Small intestine (tissue), 7 donors: Measurements from ENCODE around the gene HDAC4. TPM values are rescaled to one million over a fixed set of nuclear protein-coding genes. Genes with fewer than 3 reads are reported as not detected.

Experiments
- DNase-seq, 2 donors: peaks; one replicate each; pipeline versions ENCODE4 v3.0.0 to v3.0.0-alpha.2; 2013
- FAIRE-seq: peaks from 2 replicates; lab custom pipeline; 2012; peaks lifted over from hg19 to GRCh38; lab: Jason Lieb, UNC
- H3K27ac ChIP-seq, 3 donors: one replicate each; pipeline ENCODE4 v1.5.1; 2013; ENCODE audit warnings: low read length in 2 of 3, mild to moderate bottlenecking in 2 of 3, control low read depth in 1 of 3, inconsistent platforms in 1 of 3, low read depth in 1 of 3, moderate library complexity in 1 of 3
- H3K27me3 ChIP-seq, 3 donors: one replicate each; pipeline ENCODE4 v1.6.1; 2013; ENCODE audit warnings: low read length in 3 of 3, inconsistent platforms in 1 of 3; ENCODE audit not compliant: control insufficient read depth in 3 of 3, insufficient read depth in 3 of 3
- H3K36me3 ChIP-seq, 3 donors: one replicate each; pipeline ENCODE4 v1.6.1; 2013; ENCODE audit warnings: low read length in 3 of 3, inconsistent platforms in 1 of 3, low read depth in 1 of 3, mild to moderate bottlenecking in 1 of 3, moderate library complexity in 1 of 3; ENCODE audit not compliant: control insufficient read depth in 3 of 3, insufficient read depth in 2 of 3
- H3K4me1 ChIP-seq, 3 donors: one replicate each; pipeline ENCODE4 v1.6.1; 2013; ENCODE audit warnings: low read length in 2 of 3, inconsistent platforms in 1 of 3, low read depth in 1 of 3, mild to moderate bottlenecking in 1 of 3, moderate library complexity in 1 of 3; ENCODE audit not compliant: control insufficient read depth in 3 of 3, insufficient read depth in 2 of 3
- H3K4me3 ChIP-seq, 3 donors: one replicate each; pipeline ENCODE4 v1.5.1; 2013; ENCODE audit warnings: low read length in 3 of 3, control low read depth in 1 of 3, inconsistent platforms in 1 of 3, low read depth in 1 of 3, mild to moderate bottlenecking in 1 of 3, moderate library complexity in 1 of 3
- H3K9me3 ChIP-seq, 2 donors: one replicate each; pipeline ENCODE4 v1.6.1; 2013; ENCODE audit warnings: low read depth in 1 of 2, low read length in 1 of 2; ENCODE audit not compliant: control insufficient read depth in 2 of 2, insufficient read depth in 1 of 2
- WGBS, 3 donors: extraction: QIAGEN DNeasy Blood & Tissue Kit; methylation state at CpG; one replicate each; pipeline ENCODE4 v1.1.7; 2013; 5-methylcytosine and 5-hydroxymethylcytosine counted together
- polyA plus RNA-seq, 4 donors: library from polyadenylated mRNA; stranded (reverse) in 3 of 4; unstranded in 1 of 4; fragments of 200-250 nt in 3 of 4; fragments of 120-200 nt in 1 of 4; gene quantifications; one replicate each; pipeline versions ENCODE4 v1.2.1 to v1.2.3, GENCODE V29; 2013
- donor health status: healthy with polysubstance abuse.
- donor health status: control.
- donor health status: control.
- donor health status: Bipolar disorder and iron deficiency.
- donor health status: healthy.

Gene HDAC4
- polyA plus RNA-seq, 4 donors = 3.1 to 11.3 (median 5.9) TPM

DNA sequence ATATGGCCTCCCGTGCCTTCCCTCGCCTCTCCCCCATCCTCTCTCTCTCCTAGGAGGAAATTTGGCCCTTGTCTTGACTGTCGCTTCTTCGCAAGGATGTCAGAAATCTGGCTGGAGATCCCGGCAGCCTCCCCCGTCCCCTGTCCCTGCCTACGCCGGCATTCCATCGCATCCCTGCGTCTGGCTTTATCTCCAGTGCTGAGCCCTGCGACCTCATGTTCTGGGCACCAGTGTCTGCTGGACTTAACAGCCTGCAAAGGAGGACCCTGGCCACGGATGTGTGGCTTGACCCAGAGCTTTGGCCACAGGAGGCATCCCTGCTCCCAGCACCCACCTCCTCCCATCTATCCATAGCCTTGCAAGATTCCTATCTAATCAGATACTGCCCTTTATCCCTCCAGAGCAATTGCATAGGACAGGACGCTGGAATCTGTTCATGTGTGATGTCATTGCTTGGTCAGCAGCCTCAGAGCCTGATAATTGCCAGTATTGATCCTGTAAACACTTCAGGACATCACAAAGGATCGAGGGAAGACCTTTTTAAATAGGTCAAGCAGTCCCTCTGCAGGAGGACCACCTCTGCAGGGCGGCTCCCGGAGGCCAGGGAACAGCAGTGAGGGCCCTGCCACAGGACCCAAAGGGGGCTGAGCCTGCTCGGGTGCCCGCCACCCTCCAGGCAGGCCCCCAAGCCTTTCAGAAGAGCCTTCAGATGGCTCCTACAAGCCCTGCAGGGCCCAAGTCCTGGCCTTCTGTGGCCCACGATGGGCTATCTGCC lies 384.7 kb downstream of the HDAC4 start:
- 55 to 72% (median 61%) methylated on average over 19 of the region's 19 CpGs for WGBS, 3 donors
- Histone ChIP-seq H3K27ac (no peak overlapping the region), H3K4me3 (no peak overlapping the region), H3K36me3 (no peaks in the 10 kb centered on the region), H3K9me3 (no peaks in the 10 kb centered on the region), H3K4me1 (no peaks in the 10 kb centered on the region), H3K27me3 (no peaks in the 10 kb centered on the region)
- no peak for DNase-seq
- FAIRE-seq = no peak

GRCh38 chr2:239015218-239015900 lies 385.5 kb downstream of the HDAC4 start:
- Histone ChIP-seq H3K9me3 (no peaks in the 10 kb centered on the region), H3K27ac (no peak overlapping the region), H3K4me1 (no peaks in the 10 kb centered on the region), H3K36me3 (no peaks in the 10 kb centered on the region), H3K4me3 (no peak overlapping the region), H3K27me3 (no peaks in the 10 kb centered on the region)
- no peak for DNase-seq
- FAIRE-seq = no peak
- WGBS, 3 donors = 71 to 81% (median 73%) methylated on average over 25 of the region's 25 CpGs

- Histone ChIP-seq H3K36me3 (no peaks in the 10 kb centered on the region), H3K27ac (no peak overlapping the region), H3K4me3 (no peak overlapping the region), H3K9me3 (no peaks in the 10 kb centered on the region), H3K4me1 (no peaks in the 10 kb centered on the region), H3K27me3 (no peaks in the 10 kb centered on the region)
- FAIRE-seq (no peak), DNase-seq (no peak)
- 61 to 73% (median 65%) methylated on average over 9 of the region's 9 CpGs for WGBS, 3 donors
Observed at GRCh38 chr2:239014458-239015217, 386.2 kb downstream of the HDAC4 start.

DNA sequence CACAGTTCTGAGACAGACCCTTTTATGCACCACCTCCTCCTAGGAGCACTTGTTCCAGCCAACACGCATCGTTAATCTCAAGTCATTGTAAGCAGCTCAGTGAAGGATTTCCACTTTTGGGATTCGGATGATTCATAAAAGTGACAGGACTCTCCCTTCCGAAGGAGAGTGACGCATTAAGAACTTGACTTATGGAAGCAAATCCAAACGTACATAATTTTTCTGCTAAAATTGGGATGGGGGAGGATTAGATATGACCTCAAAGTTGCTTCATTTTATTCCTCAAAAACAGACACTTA lies 387.2 kb downstream of the HDAC4 start:
- Histone ChIP-seq H3K27ac (no peak overlapping the region), H3K9me3 (no peaks in the 10 kb centered on the region), H3K27me3 (no peaks in the 10 kb centered on the region), H3K4me1 (no peaks in the 10 kb centered on the region), H3K4me3 (no peak overlapping the region), H3K36me3 (no peaks in the 10 kb centered on the region)
- no peak for FAIRE-seq
- no peak for DNase-seq
- 83 to 89% (median 89%) methylated on average over 6 of the region's 6 CpGs for WGBS, 3 donors

- Histone ChIP-seq H3K27ac (no peak overlapping the region), H3K27me3 (no peaks in the 10 kb centered on the region), H3K4me1 (no peaks in the 10 kb centered on the region), H3K4me3 (no peak overlapping the region), H3K9me3 (no peaks in the 10 kb centered on the region), H3K36me3 (no peaks in the 10 kb centered on the region)
- WGBS, 3 donors = 81 to 88% (median 83%) methylated on average over 13 of the region's 13 CpGs
- DNase-seq (no peak), FAIRE-seq (no peak)
Observed at GRCh38 chr2:239012936-239013677, 387.7 kb downstream of the HDAC4 start.

GRCh38 chr2:239012228-239012627 lies 388.6 kb downstream of the HDAC4 start:
- Histone ChIP-seq H3K4me3 (no peak overlapping the region), H3K9me3 (no peaks in the 10 kb centered on the region), H3K27ac (no peak overlapping the region), H3K27me3 (no peaks in the 10 kb centered on the region), H3K36me3 (no peaks in the 10 kb centered on the region), H3K4me1 (no peaks in the 10 kb centered on the region)
- DNase-seq (no peak), FAIRE-seq (no peak)
- WGBS, 3 donors = 77 to 88% (median 84%) methylated on average over 8 to 9 of the region's 9 CpGs

DNA sequence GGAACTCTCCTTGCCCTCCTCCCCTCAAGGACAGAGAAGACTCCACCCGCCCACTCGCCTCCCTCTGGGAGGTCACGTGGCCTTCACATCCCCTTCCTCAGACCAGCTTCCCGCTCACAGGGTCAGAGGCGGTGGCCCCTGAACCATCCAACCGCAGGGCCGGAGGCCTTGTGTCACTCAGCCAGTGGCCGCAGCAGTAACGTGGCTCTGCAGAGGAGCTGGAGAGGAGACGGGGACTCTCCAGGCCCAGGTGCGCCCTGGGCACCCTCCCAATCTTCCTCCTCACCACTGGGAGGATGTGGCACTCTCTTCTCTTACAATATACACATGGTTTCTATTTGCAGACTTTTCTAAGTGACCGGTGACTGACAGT lies 391.2 kb downstream of the HDAC4 start:
- Histone ChIP-seq H3K9me3 (no peaks in the 10 kb centered on the region), H3K27me3 (no peaks in the 10 kb centered on the region), H3K36me3 (no peaks in the 10 kb centered on the region), H3K4me1 (no peaks in the 10 kb centered on the region), H3K27ac (no peak overlapping the region), H3K4me3 (no peak overlapping the region)
- 68 to 79% (median 76%) methylated on average over 12 of the region's 12 CpGs for WGBS, 3 donors
- FAIRE-seq (no peak), DNase-seq (no peak)
